Epithelial cell of proximal tubule (primary cell): ENCODE data around the gene NALCN. TPM values are rescaled to one million over a fixed set of nuclear protein-coding genes. Genes with fewer than 3 reads are reported as not detected.

Source experiments
- DNase-seq: peaks from one replicate; pipeline ENCODE4 v3.0.0-alpha.2; 2011; ENCODE audit warnings: low read depth
- H3K4me3 ChIP-seq: 2 replicates; pipeline ENCODE4 v1.5.1; 2011; ENCODE audit warnings: low read depth, mild to moderate bottlenecking, low read length
- CTCF ChIP-seq: conservative IDR thresholded peaks from 2 replicates; pipeline ENCODE4 v1.5.1; 2012; ENCODE audit warnings: low read depth, mild to moderate bottlenecking, low read length
- total RNA-seq: library from RNA; depleted of rRNA; stranded (reverse); fragments of >200 nt; gene quantifications from 2 replicates; pipeline ENCODE4 v1.2.3, GENCODE V29; 2015

Gene NALCN
- total RNA-seq, 1 donor from 2014 or later = 0.35 TPM

GRCh38 chr13:101417501-101417900 is 1.2 kb upstream of the NALCN start:
- TF ChIP-seq CTCF = no peak
- no peak for DNase-seq
- no peak overlapping the region for H3K4me3 ChIP-seq

GRCh38 chr13:101417043-101417406 is 717 bp upstream of the NALCN start:
- H3K4me3 ChIP-seq = peak overlapping the region; percentile 59
- no peak for TF ChIP-seq CTCF
- peak; percentile 27 for DNase-seq

- DNase-seq = no peak
Observed at GRCh38 chr13:101415358-101416174, 742 bp downstream of the NALCN start.

GRCh38 chr13:101412076-101412475 is 4.2 kb downstream of the NALCN start:
- H3K4me3 ChIP-seq = no peak overlapping the region
- DNase-seq = no peak
- TF ChIP-seq CTCF = no peak

More at GRCh38 chr13:101415358-101416174, 742 bp downstream of the NALCN start:
- TF ChIP-seq CTCF = no peak
- H3K4me3 ChIP-seq = peak overlapping the region; percentile 59

GRCh38 chr13:101408992-101409656 is 7.2 kb downstream of the NALCN start:
- no peak overlapping the region for H3K4me3 ChIP-seq
- no peak for DNase-seq
- no peak for TF ChIP-seq CTCF

- H3K4me3 ChIP-seq = no peak overlapping the region
- no peak for TF ChIP-seq CTCF
- no peak for DNase-seq
Observed at GRCh38 chr13:101408154-101408553, 8.2 kb downstream of the NALCN start.

GRCh38 chr13:101406791-101407190 is 9.5 kb downstream of the NALCN start:
- DNase-seq = no peak
- no peak overlapping the region for H3K4me3 ChIP-seq
- no peak for TF ChIP-seq CTCF
